NCI-H748 (cell line): ENCODE data around the gene WDR33.
A peak's percentile ranks its signal among the peaks of the same experiment; 100 is the strongest.

Source experiments
- DNase-seq: peaks from one replicate; lab custom pipeline; 2025; ENCODE audit not compliant: unreplicated experiment; lab: John Stamatoyannopoulos, UW

The WDR33 gene

DNA sequence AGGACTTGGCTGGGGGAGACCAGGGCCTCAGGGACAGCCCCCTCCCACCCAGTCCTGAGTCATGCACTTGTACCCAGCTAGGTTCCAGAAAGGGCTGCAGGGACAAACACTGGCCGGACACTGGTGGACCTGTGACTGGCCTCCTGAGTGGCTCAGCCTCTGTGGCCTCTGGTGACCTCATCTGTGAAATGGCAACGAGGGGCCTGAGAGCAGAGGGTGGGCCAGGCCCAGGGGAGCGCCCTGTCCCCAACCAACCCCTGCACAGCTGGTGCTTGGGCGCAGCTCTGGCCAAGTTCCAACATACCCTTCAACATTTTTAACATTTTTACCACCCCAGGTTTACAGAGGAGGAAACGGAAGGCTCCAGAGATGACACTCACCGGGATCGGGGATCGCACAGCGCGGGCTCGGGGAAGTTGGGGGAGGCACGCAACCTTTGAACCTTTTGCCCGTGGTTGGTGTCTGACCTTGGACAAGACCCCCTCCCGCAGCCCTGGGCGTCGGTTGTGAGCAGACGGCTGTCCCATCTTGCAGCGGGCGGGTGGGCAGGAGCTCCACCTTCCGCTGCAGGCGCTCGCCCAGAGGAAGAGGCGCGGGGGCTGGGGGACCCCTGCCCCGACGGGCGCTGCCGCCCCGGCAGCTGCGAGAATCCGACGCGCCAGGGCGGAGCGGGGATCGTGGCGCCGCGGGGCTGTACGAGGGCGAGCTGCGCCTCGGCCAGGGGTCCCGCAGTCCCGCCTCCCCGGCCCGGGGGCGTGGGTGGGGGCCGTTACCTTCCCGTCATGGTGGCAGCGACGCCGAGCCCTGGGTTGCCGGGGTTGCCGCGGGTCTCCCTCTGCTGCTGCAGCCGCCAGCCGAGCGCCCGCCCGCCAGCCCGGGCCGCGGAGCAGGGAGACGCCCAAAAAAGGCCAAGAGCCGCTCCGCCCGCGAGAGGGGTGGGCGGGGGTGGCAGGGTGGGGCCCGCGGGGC lies 136.4 kb downstream of the WDR33 start:
- DNase-seq: peak; percentile 15

- no peak for DNase-seq
These were observed 137.5 kb downstream of the WDR33 start for GRCh38 chr2:127673291-127674069.

- no peak for DNase-seq
These were observed 138.4 kb downstream of the WDR33 start for GRCh38 chr2:127672341-127673224.

- DNase-seq: no peak
These were observed 139.2 kb downstream of the WDR33 start for GRCh38 chr2:127671557-127672302.

DNA sequence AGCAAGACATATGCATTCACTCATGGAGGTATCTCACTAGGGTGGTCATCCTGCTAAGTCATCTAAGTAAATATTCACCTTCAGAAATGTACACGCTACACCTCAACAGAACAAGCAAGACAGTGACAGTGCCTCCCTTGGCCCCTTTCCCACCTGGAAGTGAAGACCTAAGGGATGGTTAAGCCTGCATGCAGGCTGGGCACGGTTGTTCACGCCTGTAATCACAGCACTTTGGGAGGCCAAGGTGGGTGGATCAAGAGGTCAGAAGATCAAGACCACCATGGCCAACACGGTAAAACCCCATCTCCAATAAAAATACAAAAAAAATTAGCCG lies 140.0 kb downstream of the WDR33 start:
- DNase-seq: no peak

DNA sequence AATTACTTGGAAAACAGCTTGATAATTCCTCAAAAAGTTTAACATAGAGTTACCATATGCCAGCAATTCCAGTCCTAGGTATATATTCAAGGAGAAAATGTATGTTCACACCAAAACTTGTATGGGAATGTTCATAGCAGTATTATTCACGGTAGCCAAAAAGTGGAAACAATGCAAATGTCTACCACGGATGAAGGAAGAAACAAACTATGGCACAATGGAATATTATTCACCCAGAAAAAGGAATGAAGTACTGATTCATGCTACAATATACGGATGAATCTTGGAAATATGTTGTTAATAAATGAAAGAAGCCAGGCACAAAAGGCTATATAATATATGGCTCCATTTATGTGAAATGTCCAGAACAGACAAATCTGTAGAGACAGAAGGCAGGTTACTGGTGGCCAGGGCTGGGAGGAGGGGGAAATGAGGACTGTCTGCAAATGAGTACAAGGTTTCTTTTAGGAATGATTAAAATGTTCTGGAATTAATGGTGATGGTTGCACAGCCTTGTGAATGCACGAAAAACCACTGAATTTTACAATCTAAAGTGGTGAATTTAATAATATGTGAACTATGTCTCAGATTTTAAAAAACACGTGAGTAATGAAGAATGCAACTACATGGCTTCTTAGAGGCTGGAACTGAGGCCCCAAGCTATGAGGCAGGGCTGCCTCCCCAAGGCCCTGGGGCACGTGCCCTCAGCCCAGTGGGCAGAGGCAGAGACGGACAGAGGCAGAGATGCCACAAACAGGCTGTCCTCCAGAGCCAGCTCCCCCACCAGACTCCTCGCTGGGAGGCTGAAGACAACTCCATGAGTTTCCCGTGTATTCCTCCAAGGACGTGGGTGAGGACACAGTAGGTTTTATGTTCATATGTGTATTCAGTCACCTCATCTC lies 140.7 kb downstream of the WDR33 start:
- no peak for DNase-seq

- DNase-seq: no peak
These were observed 141.9 kb downstream of the WDR33 start for GRCh38 chr2:127669056-127669455.

GRCh38 chr2:127665267-127665893 lies 145.6 kb downstream of the WDR33 start:
- no peak for DNase-seq

DNA sequence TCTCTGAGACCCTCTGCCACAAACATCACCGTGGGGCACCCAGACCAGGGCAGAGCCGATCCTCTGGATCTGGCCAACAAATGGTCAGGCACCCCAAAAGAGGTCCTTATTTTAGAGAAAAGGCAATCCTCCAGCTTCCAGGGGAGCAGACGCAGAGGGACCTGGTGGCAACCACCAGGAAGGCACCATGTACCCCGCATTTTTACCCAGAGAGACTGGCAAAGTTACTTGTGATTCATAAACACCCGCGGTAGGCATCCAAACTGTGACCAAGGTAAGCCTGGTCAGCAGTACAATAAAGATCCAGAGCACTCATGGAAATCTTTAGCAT lies 146.1 kb downstream of the WDR33 start:
- DNase-seq: no peak

- peak; percentile 8 for DNase-seq
These were observed 146.7 kb downstream of the WDR33 start for GRCh38 chr2:127664065-127664894.

DNA sequence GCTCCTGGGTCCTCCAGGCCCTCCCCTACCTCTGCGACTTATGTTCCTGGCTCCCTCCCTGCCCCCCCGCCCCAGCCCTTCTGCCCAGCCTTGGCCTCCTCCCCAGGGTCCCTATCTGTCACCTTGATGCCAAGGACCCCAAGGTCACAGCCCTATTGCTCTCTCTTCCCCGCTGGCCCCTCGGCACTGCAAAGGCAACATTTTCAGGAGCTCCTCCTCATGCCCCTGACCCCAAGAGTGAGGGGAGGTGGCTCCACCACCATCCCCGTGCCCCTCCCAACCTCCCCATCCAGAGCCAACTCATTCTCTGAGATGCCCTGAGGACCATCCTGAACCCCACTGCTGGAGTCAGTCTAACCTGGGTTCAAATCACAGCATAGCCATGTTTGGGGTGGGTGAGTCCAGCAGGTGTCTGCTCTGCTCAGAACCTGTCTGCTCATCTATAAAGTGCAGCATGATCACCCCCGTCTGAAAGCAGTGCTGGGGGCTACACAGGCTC lies 147.4 kb downstream of the WDR33 start:
- DNase-seq: no peak

DNA sequence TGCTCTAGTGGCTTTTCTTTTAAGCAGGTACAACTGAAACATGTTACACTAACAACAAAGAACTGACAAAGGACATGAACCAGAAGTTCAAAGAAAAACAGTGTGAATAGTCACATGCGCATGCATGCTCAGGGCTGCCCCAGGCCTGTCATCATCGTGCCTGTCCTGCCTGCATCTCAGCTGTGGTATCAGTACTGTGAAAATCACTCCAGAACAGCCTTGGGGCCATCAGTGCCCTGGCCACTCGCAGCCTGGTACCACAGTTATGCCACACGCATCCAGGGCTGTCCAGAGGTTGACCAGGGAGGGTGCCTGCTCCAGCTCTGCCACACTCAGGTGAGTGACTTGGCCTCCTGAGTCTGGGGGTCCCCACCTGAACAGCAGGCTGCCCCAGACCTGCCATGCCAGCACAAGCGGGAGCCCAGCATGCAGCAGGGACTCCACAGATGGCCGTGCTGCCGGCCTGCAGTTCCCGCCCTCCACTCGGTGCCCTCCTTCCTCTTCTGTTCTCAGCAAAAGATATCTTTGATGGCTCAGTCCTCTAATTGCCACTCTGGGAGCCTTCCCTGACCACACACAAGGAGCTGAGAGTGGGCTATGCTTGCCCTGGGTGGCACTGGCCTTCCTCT lies 147.9 kb downstream of the WDR33 start:
- DNase-seq: no peak

DNA sequence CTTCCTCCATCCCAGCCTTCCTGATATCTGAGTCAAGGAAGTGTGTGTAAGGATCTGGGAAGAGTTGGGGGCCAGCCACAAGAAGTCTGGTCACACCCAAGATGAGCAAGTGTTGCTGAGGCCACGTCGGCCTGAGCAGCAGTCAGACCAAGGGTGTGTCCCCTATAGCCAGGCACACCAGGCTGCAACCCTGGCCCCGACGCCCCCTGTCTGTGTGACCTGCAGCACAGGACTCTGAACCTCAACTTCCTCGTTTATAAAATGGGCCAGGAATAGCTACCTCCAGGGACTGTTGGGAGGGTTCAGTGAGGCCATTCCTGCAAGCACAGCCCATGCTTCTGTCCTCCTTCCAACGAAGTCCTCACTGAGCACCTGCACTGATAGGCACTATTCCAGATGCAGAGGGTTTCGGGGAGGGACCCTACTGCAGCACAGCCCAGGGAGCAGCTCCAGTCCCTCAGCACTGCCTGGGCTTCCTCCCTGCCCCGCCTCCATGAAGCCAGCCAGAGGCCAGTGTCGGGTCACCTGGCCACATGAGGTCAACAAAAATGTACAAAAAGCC lies 148.9 kb downstream of the WDR33 start:
- no peak for DNase-seq

DNA sequence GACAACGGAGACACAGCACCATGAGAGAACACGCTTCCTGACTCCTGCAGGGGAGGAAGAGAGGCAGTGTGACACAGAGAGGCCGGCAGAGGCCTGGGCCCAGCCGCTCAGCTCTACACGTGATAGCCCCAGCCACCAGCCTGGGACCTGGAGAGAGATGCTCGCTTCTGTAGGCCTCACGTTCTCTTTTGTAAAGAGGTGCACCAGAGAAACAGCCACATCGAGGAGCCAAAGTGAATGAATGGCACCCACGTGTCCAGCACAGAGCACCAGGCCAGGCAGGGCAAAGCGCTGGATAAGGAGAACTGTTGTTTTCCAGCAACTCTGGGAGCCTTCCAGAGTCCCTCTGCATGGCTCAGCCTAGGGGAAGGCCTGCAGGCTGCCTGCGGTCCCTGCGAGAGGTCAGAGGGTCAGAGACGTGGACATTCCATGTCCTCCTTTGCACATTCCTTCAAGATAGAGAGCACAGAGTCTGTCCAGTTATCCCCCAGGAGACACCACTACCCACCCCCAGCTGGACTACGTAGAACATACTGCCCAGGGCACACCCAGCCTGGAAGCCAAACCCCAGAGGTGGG lies 149.8 kb downstream of the WDR33 start:
- no peak for DNase-seq

- no peak for DNase-seq
These were observed 150.7 kb downstream of the WDR33 start for GRCh38 chr2:127660291-127660578.

DNA sequence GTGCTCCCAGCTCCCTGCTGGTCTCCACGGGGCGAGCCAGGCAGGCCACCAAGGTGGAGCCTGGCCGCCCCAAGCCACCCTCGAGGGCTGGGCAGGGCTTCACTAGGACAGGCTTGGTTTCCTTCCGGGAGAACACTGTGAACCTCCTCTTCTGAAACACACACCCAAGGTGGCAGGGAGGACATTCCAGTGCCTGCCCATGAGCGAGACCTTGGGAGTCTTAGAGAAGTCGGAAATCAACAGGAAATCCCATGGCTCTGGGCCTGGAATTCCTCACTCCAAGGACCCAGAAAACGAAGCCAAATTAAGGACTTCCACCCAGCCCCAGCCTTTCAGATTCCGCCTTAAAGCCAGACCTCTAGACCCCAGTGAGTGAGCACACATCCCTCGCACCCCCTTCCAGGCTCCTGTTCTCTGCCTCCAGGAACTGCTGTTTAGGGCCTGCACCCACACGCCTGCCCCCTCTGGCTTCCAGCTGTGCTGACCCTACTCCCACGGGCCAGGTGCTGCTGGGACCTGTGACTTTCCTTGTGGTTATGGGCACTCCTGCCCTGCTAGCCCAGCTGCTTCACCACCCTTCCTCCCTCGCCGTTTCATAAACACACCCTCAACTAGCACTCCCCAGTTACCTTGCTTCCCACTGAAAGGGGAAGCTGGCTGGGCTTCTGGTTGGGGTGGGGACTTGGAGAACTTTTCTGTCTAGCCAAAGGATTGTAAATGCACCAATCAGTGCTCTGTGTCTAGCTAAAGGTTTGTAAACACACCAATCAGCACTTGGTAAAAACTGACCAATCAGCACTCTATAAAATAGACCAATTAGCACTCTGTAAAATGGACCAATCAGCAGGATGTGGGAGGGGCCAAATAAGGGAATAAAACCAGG lies 151.3 kb downstream of the WDR33 start:
- no peak for DNase-seq
